Measurements from ENCODE around the gene DNAJB4.
"Not testable (repeated sequence)": the region's sequence is repeated elsewhere in the genome, so short reads cannot be mapped to it uniquely, and the experiment has no call there.

Gene DNAJB4

DNA sequence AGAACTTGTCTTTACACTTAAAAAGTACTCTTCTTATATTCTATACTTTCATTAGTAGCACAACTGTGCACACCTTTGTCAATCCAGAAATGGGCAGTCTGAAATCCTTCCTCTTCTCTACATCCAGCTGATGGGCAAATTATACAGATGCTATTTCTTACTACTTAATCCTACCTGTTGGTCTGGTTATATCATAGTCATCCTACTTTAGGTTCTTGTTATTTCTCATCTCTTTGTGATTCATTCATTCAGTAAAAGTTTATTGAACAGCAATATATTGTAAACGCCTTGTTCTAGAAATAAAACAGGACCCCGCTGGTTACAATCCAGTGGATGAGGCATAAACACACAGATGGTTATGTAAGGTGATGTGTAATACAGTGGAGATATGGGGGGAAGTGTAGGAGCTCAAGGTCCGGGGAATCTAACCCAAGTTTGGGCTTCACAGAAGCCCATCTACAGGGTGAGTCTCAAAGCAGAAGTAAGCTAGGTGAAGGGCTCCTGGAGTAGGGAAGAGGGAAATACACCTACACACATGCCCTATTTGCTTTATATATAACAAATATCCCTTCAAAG lies 14.0 kb upstream of the DNAJB4 start:
- no peak for DNase-seq (ENCODE audit: low spot score)

DNA sequence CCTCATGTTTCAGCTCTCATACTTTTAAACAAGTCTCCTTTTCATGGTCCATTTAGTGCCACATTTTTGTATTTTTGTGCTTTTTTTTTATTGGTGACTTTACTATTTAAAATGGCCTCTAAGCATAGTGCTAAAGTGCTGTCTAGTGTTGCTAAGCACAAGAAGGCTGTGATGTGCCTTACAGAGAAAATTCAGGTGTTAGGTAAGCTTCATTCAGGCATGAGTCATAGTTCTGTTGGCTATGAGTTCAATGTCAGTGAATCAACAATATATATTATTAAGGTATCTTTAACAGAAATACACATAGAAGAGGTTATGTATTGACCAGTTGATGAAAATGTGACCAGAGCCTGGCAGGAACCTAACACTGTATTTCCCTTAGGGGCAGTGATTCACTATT lies 13.1 kb upstream of the DNAJB4 start:
- DNase-seq (ENCODE audit: low spot score), result no peak

GRCh38 chr1:77994117-77994705 lies 10.5 kb upstream of the DNAJB4 start:
- no peak for DNase-seq (ENCODE audit: low spot score)

- no peak for DNase-seq (ENCODE audit: low spot score)
These were observed 8.0 kb upstream of the DNAJB4 start for GRCh38 chr1:77996734-77997133.

- DNase-seq (ENCODE audit: low spot score), result not testable (repeated sequence)
These were observed 4.2 kb upstream of the DNAJB4 start for GRCh38 chr1:78000536-78000935.

DNA sequence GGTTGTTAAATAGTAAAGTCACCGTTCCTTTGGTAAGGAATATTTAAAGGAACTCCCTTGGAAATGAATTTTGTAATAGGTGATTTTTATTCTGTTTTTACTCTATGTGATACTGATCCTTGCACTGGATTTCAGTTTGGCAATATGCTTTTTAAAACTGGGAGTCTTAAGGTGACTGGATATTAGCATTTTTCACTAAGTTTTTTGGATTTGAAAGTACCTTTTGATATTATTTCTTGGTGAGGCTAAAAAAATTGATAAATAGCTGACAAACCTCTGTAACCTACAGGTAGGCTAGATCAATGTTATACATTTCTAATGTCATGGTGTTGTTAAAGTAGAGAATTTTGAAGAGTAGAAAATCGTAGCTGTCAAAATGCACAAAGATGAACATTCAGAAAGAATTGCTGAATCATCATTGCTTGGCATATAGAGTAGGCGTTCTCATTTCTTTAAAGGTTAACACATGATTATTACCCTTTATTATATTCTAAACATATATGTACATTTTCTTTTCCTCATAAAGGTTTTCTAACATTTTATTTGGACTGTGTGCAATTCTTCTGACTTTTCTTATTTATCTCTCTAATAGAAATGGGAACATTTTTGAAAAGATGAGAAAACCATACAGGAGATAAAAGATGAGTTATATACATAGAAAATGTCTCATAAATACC lies 1.5 kb upstream of the DNAJB4 start:
- DNase-seq (ENCODE audit: low spot score), result no peak

- DNase-seq (ENCODE audit: low spot score), result peak; percentile 54
These were observed 639 bp upstream of the DNAJB4 start for GRCh38 chr1:78003882-78004718.

- DNase-seq (ENCODE audit: low spot score), result no peak
These were observed 646 bp downstream of the DNAJB4 start for GRCh38 chr1:78005448-78005722.

DNA sequence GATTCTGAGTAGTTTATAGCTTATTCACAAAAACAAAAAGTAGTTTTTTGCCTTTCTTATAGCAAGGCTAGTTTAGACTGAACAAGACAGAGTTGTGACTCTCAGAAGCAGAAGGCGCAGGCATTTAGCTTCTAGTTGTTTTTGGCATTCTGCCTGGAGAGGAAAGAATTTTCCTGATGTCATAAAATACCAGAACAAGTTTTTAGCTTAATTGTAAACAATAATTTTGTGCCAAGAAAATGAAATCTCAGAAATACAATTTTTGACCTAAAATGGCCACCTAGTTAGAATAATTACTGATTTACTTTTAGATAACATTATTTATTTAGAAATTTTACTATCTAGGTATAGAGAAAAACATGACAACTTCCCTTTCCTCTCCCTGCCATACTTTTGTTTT lies 1.0 kb downstream of the DNAJB4 start:
- DNase-seq (ENCODE audit: low spot score), result no peak

GRCh38 chr1:78006521-78006920 lies 1.8 kb downstream of the DNAJB4 start:
- no peak for DNase-seq (ENCODE audit: low spot score)

GRCh38 chr1:78007677-78008341 lies 3.1 kb downstream of the DNAJB4 start:
- DNase-seq (ENCODE audit: low spot score), result no peak

DNA sequence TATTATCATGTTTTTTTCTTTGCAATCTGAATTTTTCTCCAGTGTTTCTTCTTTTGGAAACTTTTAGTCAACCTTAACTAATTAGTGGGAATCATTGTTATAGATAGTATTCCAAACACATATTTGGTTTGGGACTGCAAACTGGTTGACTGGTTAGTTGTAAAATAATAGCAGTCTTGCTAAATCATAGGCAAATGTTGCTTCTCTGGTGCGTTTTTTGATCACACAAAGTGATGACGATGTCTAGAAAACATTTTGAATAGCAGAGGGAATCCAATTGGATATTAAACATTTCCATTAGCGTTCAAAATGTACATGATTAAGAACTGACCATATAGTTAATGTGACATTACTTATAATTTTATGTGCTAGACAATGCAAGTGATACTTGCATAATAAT lies 4.5 kb downstream of the DNAJB4 start:
- DNase-seq (ENCODE audit: low spot score), result no peak

DNA sequence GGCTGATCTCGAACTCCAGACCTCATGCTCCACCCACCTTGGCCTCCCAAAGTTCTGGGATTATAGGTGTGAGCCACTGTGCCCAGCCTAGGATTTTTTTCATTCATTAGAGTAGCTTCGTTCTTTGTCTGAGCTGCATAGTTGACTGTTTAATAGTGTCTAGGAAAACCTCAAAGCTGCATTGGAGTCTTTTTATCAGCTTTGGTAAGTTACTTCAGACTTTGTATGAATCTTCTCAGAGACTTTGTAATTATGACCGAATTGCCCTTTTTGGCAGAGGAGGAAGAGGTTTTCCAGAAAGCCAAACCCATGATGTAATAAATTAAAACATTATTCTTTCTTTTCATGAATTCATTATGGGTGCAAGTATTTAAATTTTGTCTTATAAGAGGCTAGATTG lies 5.1 kb downstream of the DNAJB4 start:
- no peak for DNase-seq (ENCODE audit: low spot score)

- DNase-seq (ENCODE audit: low spot score), result no peak
These were observed 6.3 kb downstream of the DNAJB4 start for GRCh38 chr1:78011050-78011449.

DNA sequence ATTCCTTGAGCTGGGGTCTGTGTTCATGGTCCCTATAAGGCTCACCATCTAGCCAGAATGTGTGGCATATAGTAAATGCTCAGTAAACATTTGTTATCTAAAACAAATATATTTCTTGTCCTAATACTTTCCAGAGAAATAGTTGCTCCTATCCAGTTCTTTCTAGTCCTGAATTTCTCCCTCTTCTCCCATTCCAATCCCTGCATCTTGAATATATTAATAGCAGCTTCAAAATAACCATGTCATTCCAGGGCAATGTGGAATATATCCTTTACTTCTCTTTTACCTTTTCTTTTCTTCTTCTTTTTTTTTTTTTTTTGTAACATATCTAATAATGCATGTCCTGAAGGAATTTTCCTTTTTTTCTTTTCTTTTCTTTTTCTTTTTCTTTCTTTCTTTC lies 10.4 kb downstream of the DNAJB4 start:
- no peak for DNase-seq (ENCODE audit: low spot score)

- no peak for DNase-seq (ENCODE audit: low spot score)
These were observed 14.3 kb downstream of the DNAJB4 start for GRCh38 chr1:78019024-78019423.

GRCh38 chr1:78021134-78021533 lies 16.4 kb downstream of the DNAJB4 start:
- DNase-seq (ENCODE audit: low spot score), result not testable (repeated sequence)

DNA sequence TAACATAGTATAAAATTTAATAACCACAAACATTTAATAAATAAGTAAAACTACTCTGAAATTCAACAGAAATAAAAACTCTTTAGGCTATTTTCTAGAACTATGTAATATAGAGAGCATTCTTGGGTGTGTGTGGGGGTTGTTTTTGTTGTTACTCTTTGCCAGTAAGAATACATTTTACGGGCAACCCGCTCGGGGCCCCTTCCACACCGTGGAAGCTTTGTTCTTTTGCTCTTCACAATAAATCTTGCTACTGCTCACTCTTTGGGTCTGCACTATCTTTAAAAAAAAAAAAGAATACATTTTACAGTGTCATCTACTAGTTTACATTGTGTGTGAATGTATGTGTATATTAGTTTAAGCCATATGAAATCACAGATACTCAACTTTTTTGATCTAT lies 25.1 kb downstream of the DNAJB4 start:
- DNase-seq (ENCODE audit: low spot score), result no peak

DNA sequence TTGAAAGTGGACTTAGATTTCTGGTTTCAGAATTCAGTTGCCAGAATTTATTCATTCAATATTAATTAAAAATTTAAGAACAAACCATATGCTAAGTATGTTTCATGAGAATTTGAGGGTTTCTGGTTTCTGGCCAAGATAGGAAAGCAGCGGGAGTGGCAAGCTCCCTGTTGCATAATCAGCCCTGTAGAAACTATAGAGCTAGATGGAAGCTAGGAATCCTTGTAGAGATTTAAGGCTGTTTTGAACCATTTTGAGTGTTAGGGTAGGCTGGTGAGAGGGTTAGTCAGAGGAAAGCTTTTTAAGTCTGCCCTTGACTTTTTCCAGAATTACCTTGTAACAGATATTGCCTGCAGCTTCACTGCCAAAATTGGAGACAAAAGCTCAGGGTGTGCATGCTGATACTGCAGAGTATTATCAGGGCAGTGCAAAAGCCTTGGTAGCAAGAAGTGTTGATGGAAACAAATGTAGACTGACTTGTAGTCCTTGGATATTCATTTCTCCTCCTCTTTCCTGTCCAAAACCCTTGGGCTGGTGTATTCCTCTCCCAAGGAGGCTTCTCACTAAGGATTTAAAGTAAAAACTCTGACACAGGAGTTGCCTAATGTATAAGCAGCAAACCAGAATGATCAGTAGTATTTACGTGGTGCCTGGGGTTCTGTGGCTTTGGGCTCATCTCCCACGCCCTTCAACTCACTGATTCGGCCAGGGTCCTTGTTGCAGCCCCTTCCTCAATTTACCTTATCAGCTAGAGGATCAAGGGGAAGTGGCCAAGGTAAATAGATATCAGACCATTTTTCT lies 28.5 kb downstream of the DNAJB4 start:
- DNase-seq (ENCODE audit: low spot score), result no peak

DNA sequence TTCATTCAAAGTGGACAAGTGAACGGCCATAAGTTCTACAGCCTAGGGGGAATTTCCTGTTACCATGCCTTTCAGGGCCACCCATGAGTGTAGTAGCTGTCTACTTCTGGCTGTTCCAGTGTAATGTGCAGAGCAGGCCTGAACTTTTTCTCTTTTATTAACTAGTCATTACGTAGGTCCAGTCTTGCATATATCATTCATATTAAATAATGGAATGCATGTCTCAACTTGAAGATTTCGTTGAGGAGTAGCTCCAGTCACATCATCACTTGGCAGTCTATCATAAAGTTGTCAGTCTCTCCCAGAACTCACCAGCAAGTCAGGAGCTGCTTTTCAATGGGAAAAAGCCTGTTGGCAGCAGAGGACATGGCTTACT lies 29.0 kb downstream of the DNAJB4 start:
- DNase-seq (ENCODE audit: low spot score), result no peak

DNA sequence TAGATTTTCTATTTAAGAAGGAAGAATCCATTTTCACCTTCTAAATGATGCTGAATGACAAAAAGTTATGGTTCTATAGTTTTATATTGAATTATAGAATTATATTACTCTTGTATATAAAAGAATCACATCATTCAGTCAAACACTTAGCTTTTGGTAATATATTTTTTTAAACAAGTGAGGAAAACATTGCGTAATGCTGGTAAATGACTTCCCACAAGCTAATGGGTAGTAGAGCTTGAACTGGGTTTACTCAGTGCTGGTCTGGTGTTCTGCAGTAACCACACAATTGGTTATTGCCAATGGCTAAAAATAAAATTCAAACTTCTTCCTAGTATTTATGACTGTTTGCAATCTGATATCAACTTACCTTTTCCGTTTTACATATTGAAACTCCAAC lies 30.4 kb downstream of the DNAJB4 start:
- DNase-seq (ENCODE audit: low spot score), result no peak

DNA sequence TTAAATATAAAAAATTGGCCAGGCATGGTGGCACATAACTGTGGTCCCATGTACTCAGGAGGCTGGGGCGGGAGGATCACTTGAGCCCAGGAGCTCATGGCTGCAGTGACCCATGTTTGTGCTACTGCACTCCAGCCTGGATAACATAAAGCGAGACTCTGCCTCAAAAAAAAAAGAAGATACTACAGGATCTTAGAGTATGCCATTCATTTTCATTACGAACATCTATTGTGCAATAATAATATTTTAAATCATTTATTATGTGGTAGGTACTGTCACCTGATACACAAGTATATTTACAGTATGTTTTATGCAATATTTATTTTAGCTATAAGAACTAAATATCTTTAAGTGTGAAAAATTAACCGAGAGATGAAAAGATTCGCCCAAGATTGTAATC lies 31.7 kb downstream of the DNAJB4 start:
- DNase-seq (ENCODE audit: low spot score), result no peak
